CD4-positive, alpha-beta T cell treated with Interleukin-1 beta for 1 hour (primary cell): ENCODE results near the gene ZDHHC22.

Experiments used
- DNase-seq, 2 donors: peaks; one replicate each; pipeline ENCODE4 v3.0.0-alpha.2; 2020 to 2022

Gene ZDHHC22

DNA sequence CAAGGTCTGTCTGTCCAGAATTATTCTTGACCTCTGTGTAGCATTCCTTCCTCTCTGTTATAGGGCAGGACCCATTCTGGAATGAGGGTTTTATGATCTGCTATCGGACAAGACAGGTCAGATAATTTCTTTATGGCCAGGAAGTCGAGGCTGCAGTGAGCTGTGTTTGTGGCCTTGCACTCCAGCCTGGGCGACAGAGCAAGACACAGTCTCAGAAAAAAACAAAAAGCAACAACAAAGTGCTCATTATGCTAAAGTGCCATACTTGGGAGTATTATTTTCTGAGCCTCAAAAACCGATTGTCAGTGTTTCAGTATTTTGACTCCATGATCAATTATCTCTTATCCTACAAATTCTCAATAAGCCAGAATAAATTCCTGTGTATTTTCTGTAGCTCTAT lies 39.4 kb downstream of the ZDHHC22 start:
- DNase-seq: no peak

DNA sequence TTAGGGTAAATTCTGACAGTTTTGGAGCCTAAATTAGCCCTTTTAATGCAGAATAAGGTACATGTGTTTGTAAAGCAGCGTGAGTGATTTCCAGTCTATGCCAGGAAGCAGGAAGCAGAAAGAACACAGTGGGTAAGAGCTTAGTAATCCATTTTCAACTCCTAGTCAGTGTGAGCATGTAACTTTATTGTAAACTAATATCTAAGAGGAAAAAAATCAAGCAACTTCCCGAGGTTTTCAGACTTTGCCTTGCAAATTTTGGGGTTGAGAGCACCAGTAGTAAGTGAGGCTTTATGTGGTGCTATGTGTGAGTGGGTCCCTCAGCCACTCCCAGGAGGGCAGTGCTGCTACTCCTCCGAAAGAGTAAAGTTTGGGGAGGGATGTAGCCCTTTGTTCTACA lies 40.6 kb downstream of the ZDHHC22 start:
- DNase-seq: no peak

- DNase-seq: no peak
These were observed 42.0 kb downstream of the ZDHHC22 start for GRCh38 chr14:77099425-77100167.

GRCh38 chr14:77098529-77099353 lies 42.9 kb downstream of the ZDHHC22 start:
- peak in 1 of 2 donors; percentile 14 for DNase-seq

DNA sequence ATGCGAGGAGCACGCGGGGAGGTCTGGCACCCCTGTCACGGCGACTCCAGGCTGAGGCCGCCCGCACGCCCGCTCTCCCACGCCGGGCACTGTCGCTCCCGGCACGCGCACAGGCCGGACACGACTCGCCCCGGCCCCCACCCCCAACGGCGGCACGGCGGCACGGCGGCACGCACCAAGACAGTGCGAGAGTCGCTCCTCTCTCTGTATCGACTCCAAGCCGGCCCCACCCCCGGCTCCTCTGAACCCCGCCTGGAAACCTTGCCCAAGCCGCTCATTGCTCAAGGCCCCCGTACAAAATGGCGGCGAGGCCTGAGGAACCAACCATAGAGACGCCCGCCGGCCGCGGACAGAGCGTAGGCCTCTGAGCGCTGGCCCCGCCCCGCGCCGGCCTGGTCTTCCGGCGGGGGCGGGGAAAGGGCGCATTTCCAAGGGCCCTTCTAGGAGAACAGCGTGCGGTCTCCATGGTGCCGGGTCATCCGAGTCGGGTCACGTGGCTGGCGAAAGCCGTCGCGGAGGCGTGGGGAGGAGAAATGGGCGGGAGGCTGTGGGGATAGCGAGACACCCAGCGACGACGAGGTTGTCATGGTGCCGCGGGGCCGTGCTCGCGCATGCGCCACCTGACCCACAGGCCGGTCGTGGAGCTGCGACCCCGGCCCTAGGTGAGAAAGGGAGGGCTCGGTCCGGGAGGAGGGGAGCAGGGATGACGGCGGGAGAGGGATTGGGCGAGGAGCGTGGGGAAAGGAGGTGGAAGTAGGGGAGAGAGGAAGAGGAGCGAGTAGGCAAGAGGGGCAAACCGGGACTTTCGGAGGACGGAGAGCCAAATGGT lies 43.7 kb downstream of the ZDHHC22 start, which contains the start of gene CIPC:
CIPC (plus strand) TSS at position 559 of the 829 bp plus-strand sequence. CDS start 7,451 bp downstream, outside the sequence.
- peak; percentile 99 for DNase-seq

GRCh38 chr14:77097006-77097699 lies 44.4 kb downstream of the ZDHHC22 start:
- no peak for DNase-seq

GRCh38 chr14:77094672-77095284 lies 46.8 kb downstream of the ZDHHC22 start:
- peak; percentile 75 to 82 for DNase-seq

DNA sequence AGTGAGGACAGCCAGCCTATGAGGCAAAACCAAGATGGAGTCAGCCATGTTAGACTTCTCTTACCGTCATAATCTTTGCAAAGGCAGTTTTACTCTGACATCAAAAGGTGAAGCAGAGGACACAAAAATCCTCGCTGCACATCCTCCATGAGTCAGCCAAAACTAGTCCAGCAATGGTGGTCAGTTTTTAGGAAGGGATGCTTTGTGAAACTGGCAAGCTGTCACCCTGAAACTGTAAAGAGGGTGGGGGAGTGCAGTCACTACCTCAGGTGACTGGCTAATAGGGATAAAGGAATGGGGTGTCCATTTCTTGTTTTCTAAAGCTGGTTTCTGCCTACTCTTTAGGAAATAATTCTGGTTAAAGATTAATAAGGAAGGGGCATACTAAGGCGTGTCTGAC lies 48.9 kb downstream of the ZDHHC22 start:
- DNase-seq: no peak

- DNase-seq: no peak
These were observed 50.1 kb downstream of the ZDHHC22 start for GRCh38 chr14:77091518-77091917.

- no peak for DNase-seq
These were observed 52.9 kb downstream of the ZDHHC22 start for GRCh38 chr14:77088645-77089044.

DNA sequence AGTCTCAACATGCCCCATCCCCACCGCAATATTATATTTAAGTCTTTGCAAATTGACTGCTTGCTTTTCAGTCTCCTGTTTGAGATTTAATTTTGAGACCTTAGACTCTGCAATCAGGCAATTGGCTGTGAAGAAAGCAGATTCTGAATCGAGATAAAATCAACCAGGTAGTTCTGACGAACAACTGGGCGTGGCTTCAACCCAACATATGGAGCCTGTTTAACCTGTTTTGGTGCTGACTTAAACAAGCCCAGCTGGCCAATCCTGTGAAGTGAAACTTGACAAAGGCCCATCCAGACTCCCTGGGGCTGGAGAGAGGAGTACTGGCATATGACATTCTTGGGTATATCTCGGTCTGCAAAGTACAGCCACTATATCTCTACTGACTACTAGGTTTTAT lies 53.4 kb downstream of the ZDHHC22 start:
- DNase-seq: no peak

- no peak for DNase-seq
These were observed 54.0 kb downstream of the ZDHHC22 start for GRCh38 chr14:77087631-77088030.

DNA sequence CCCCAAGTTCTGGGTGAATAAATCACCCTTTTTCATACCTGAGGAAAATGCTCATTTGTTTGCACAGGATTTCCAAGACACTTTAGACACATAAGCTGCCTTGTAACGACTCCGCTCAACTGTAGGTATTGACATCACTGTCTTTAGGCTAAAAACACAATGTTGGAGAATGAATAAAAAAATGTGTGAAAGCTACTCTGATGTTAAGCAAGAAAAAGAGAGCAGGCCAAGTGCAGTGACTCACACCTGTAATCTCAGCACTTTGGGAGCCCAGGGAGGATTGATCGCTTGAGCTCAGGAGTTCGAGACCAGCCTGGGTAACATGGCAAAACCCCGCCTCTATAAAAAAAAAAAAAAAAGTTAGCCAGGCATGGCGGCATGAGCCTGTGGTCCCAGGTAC lies 54.6 kb downstream of the ZDHHC22 start:
- no peak for DNase-seq

DNA sequence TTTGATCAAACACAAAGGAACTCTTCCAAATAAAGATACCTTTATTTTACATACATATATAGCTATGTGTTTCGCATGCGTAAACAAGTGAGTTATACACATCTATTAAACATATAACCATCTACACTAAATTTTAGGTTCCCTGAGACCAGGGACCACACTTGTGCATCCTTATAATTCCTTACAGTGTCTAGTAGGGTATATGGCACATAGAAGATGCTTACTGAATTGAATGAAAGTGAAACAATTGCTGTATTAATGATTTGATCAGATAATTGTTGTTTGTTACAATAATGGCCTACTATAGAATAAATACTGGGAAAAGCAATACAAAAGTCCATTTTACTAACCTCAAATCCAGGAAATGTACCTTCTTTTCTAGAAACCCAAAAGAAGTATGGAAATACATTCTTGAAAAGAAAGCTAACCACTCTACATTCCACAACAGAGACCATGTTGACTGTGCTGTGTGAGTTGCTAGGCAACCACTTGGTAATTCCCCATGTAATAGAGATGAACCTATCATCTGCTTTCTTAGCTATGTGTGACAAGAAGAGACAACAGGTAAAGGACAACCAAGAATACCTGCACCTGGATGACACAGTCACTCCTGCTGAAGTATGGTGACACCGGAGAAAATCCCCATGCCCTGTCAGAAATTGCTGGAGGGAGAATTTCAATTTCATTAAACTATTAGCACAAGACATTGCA lies 55.4 kb downstream of the ZDHHC22 start:
- peak in 1 of 2 donors; percentile 25 for DNase-seq

- no peak for DNase-seq
These were observed 56.1 kb downstream of the ZDHHC22 start for GRCh38 chr14:77085538-77085937.

DNA sequence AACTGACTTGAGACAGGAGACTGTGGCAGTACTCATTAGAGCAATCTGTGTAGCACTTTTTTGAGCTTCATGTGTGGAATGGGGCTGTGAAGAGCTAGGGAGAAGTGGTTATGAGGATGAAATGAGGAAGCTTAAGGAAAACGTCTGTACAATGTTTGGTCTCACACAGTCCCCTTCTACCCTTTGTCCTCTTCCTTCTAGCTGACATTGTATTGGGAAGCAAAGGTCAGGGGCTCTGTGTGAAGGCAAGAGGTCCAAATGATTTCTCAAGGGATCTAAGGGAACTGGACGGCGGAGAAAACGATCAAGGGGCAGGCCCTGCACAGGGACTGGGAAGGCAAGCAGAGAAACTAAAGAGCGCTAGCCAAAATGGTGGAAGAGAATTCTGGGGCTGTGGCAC lies 56.6 kb downstream of the ZDHHC22 start:
- no peak for DNase-seq

GRCh38 chr14:77083082-77083481 lies 58.5 kb downstream of the ZDHHC22 start:
- DNase-seq: no peak

- DNase-seq: no peak
These were observed 59.2 kb downstream of the ZDHHC22 start for GRCh38 chr14:77082356-77082755.
